AG08396 (cell line): ENCODE results near the gene TLL1.

Source experiments
- DNase-seq: peaks from one replicate; pipeline ENCODE4 v3.0.0; 2012; ENCODE audit warnings: low spot score, mixed read lengths

Gene TLL1

GRCh38 chr4:165894159-165894558, 21.1 kb downstream of the TLL1 start:
- DNase-seq, result no peak

GRCh38 chr4:165905405-165906027, 32.5 kb downstream of the TLL1 start:
- DNase-seq, result no peak

- DNase-seq, result no peak
Measured at GRCh38 chr4:165906272-165906671, 33.2 kb downstream of the TLL1 start.

GRCh38 chr4:165909947-165910346, 36.9 kb downstream of the TLL1 start:
- DNase-seq, result no peak

- DNase-seq, result no peak
Measured at GRCh38 chr4:165915215-165915614, 42.2 kb downstream of the TLL1 start.

- DNase-seq, result no peak
Measured at GRCh38 chr4:165921546-165921945, 48.5 kb downstream of the TLL1 start.

GRCh38 chr4:165922747-165923146, 49.7 kb downstream of the TLL1 start:
- DNase-seq, result no peak

GRCh38 chr4:165926307-165926706, 53.3 kb downstream of the TLL1 start:
- DNase-seq, result no peak

- no peak for DNase-seq
Measured at GRCh38 chr4:165927366-165927765, 54.3 kb downstream of the TLL1 start.

- DNase-seq, result no peak
Measured at GRCh38 chr4:165927815-165928214, 54.8 kb downstream of the TLL1 start.

- no peak for DNase-seq
Measured at GRCh38 chr4:165928601-165929000, 55.6 kb downstream of the TLL1 start.

GRCh38 chr4:165929662-165930061, 56.6 kb downstream of the TLL1 start:
- DNase-seq, result no peak

- no peak for DNase-seq
Measured at GRCh38 chr4:165931741-165932140, 58.7 kb downstream of the TLL1 start.

- DNase-seq, result no peak
Measured at GRCh38 chr4:165944900-165945299, 71.9 kb downstream of the TLL1 start.

- DNase-seq, result no peak
Measured at GRCh38 chr4:165945991-165946390, 73.0 kb downstream of the TLL1 start.

GRCh38 chr4:165947019-165947418, 74.0 kb downstream of the TLL1 start:
- DNase-seq, result no peak

GRCh38 chr4:165953181-165953580, 80.1 kb downstream of the TLL1 start:
- DNase-seq, result no peak

- no peak for DNase-seq
Measured at GRCh38 chr4:165963621-165964020, 90.6 kb downstream of the TLL1 start.

GRCh38 chr4:165964591-165964990, 91.6 kb downstream of the TLL1 start:
- no peak for DNase-seq

- DNase-seq, result no peak
Measured at GRCh38 chr4:165965503-165965902, 92.5 kb downstream of the TLL1 start.

- no peak for DNase-seq
Measured at GRCh38 chr4:165966833-165967232, 93.8 kb downstream of the TLL1 start.

- DNase-seq, result no peak
Measured at GRCh38 chr4:165967486-165967885, 94.4 kb downstream of the TLL1 start.

GRCh38 chr4:165970703-165971420, 97.8 kb downstream of the TLL1 start:
- no peak for DNase-seq

- no peak for DNase-seq
Measured at GRCh38 chr4:165971446-165971845, 98.4 kb downstream of the TLL1 start.
